SK-N-MC (cell line): Measurements from ENCODE around the gene SCN9A.

Experiments used
- FOXP2 ChIP-seq: optimal IDR thresholded peaks from 2 replicates; pipeline ENCODE3; 2011; ENCODE audit warnings: mild to moderate bottlenecking, moderate library complexity; ENCODE audit not compliant: insufficient read depth; ENCODE audit errors: extremely low read length, control extremely low read depth
- POLR2AphosphoS5 ChIP-seq: IDR thresholded peaks from 2 replicates; pipeline ENCODE4 v1.6.1; 2012; ENCODE audit warnings: mild to moderate bottlenecking, low read depth, low read length, borderline replicate concordance

DNA sequence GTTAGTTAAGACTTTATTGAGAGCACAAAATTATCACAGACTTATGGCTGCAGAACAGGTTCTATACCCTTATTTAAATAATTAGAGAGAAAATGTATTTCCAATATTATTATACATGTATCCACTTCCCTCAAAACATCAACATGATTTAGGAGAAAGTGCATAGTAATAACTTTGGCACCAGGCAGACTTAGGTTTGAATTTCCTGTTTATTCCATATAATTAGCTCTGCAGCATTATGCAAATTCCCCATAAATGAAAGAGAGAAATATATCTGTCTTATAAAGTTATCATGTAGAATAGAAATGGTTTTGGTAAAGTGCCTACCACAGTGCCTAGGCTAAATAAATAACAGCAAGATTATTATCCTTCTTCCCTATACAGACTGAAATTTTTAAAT lies 15.3 kb downstream of the SCN9A start:
- TF ChIP-seq POLR2AphosphoS5 (peak; percentile 60; the same call in 1 of the 2 replicates), FOXP2 (peak; percentile 66)
